ENCODE results near the gene CHIT1. TPM values are rescaled to one million over a fixed set of nuclear protein-coding genes. Genes with fewer than 3 reads are reported as not detected.

Gene CHIT1
- polyA plus RNA-seq, 1 experiment = not detected

GRCh38 chr1:203225071-203225470 is 4.4 kb downstream of the CHIT1 start:
- Histone ChIP-seq H3K27me3 (ENCODE audit: control insufficient read depth, insufficient read depth, low read length) (peaks cover 22% of the 10 kb centered on the region), H3K36me3 (ENCODE audit: control insufficient read depth, insufficient read depth, low read length) (no peaks in the 10 kb centered on the region), H3K4me3 (ENCODE audit: low read depth, low read length) (no peak overlapping the region)
- ChIA-PET POLR2A (no interaction called here), CTCF (interaction anchor here (0.9 to 2.9 kb wide), 6 partner anchors 9 to 188 kb away, joined by 3 to 14 read pairs (median 5); no protein-coding TSS in a partner anchor)
- TF ChIP-seq, protein P1, sequence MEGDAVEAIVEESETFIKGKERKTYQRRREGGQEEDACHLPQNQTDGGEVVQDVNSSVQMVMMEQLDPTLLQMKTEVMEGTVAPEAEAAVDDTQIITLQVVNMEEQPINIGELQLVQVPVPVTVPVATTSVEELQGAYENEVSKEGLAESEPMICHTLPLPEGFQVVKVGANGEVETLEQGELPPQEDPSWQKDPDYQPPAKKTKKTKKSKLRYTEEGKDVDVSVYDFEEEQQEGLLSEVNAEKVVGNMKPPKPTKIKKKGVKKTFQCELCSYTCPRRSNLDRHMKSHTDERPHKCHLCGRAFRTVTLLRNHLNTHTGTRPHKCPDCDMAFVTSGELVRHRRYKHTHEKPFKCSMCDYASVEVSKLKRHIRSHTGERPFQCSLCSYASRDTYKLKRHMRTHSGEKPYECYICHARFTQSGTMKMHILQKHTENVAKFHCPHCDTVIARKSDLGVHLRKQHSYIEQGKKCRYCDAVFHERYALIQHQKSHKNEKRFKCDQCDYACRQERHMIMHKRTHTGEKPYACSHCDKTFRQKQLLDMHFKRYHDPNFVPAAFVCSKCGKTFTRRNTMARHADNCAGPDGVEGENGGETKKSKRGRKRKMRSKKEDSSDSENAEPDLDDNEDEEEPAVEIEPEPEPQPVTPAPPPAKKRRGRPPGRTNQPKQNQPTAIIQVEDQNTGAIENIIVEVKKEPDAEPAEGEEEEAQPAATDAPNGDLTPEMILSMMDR (IDR thresholded peaks at IDR 0.05; ENCODE audit: insufficient read depth, low read depth, low read length) = no peak
- no peak for DNase-seq (ENCODE audit: low read depth)

DNA sequence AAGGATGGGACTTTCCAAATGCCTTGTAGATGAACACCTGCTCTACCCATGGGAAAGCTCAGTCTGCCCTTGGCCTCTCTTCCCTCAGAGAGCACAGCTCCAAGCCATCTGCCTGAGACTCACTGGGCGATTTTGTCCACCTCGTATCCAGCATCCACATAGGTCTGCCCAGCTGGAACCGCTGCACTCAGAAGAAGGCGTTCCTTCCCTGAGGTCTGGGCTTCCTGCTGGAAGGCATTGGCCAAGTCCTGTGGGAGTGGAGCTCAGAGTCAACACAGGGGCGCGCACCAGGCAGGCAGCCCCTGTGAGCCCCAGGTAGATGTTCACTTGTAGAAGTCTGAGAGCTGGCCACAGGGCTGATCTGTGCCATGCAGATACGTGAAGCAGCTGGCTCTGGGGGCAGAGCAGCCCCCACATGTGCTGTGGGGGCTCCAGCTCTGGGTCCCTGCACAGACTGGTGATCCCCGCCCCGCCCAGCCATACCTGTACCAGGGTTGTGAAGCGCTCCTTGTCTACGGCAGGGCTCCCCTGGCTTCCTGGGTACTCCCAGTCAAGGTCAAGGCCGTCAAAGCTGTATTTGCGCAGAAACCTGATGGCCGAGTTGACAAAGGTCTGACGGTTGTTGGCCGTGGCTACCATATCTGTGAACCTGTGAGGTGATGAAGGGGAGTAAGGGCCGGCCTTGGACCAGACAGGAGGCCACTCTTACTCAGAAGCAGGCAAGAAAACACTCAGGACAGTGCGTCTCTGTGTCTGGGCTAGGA is 6.3 kb downstream of the CHIT1 start:
- Histone ChIP-seq H3K27me3 (ENCODE audit: control insufficient read depth, insufficient read depth, low read length) (peaks cover 19% of the 10 kb centered on the region), H3K4me3 (ENCODE audit: low read depth, low read length) (no peak overlapping the region), H3K36me3 (ENCODE audit: control insufficient read depth, insufficient read depth, low read length) (no peaks in the 10 kb centered on the region)
- no peak for DNase-seq (ENCODE audit: low read depth)
- POLR2A ChIA-PET = no interaction called here
- TF ChIP-seq, protein P1 (IDR thresholded peaks at IDR 0.05; ENCODE audit: insufficient read depth, low read depth, low read length) = no peak
- CTCF ChIA-PET = interaction anchor here (0.6 to 2.9 kb wide), 3 partner anchors 8 to 184 kb away, joined by 3 to 14 read pairs (median 3); no protein-coding TSS in a partner anchor

- ChIA-PET POLR2A (no interaction called here), CTCF (interaction anchor here (0.8 to 13.0 kb wide), 5 partner anchors 47 to 183 kb away, joined by 3 to 282 read pairs (median 38); partner anchors contain the start of gene MYBPH)
- TF ChIP-seq, protein P1 (IDR thresholded peaks at IDR 0.05; ENCODE audit: insufficient read depth, low read depth, low read length) = no peak
- no peak overlapping the region for H3K4me3 ChIP-seq (ENCODE audit: low read depth, low read length)
- peaks cover 16% of the 10 kb centered on the region for H3K27me3 ChIP-seq (ENCODE audit: control insufficient read depth, insufficient read depth, low read length)
- no peak for DNase-seq (ENCODE audit: low read depth)
- no peaks in the 10 kb centered on the region for H3K36me3 ChIP-seq (ENCODE audit: control insufficient read depth, insufficient read depth, low read length)
These were observed 9.5 kb downstream of the CHIT1 start for GRCh38 chr1:203219934-203220333.

- H3K4me3 ChIP-seq (ENCODE audit: low read depth, low read length) = no peak overlapping the region
- no peak for DNase-seq (ENCODE audit: low read depth)
- TF ChIP-seq, protein P1 (IDR thresholded peaks at IDR 0.05; ENCODE audit: insufficient read depth, low read depth, low read length) = no peak
- H3K27me3 ChIP-seq (ENCODE audit: control insufficient read depth, insufficient read depth, low read length) = peaks cover 16% of the 10 kb centered on the region
- ChIA-PET CTCF (interaction anchor here (1.1 to 13.0 kb wide), 5 partner anchors 46 to 177 kb away, joined by 3 to 282 read pairs (median 146); partner anchors contain the start of gene MYBPH), POLR2A (no interaction called here)
- no peaks in the 10 kb centered on the region for H3K36me3 ChIP-seq (ENCODE audit: control insufficient read depth, insufficient read depth, low read length)
These were observed 10.3 kb downstream of the CHIT1 start for GRCh38 chr1:203219171-203219570.

- ChIA-PET POLR2A (no interaction called here), CTCF (interaction anchor here (0.7 to 13.0 kb wide), 17 partner anchors 12 to 195 kb away, joined by 3 to 282 read pairs (median 34); partner anchors contain the start of genes ADORA1, CHIT1 and MYBPH)
- no peak for DNase-seq (ENCODE audit: low read depth)
- H3K27me3 ChIP-seq (ENCODE audit: control insufficient read depth, insufficient read depth, low read length) = peaks cover 8% of the 10 kb centered on the region
- no peaks in the 10 kb centered on the region for H3K36me3 ChIP-seq (ENCODE audit: control insufficient read depth, insufficient read depth, low read length)
- no peak overlapping the region for H3K4me3 ChIP-seq (ENCODE audit: low read depth, low read length)
- TF ChIP-seq, protein P1 (IDR thresholded peaks at IDR 0.05; ENCODE audit: insufficient read depth, low read depth, low read length) = no peak
These were observed 11.8 kb downstream of the CHIT1 start for GRCh38 chr1:203217668-203218067.

All from BJ (cell line).